DND-41 (cell line): ENCODE data around the gene CEP85.

Experiments
- ATAC-seq: fragments of 200-7000 bp; cut with Tn5 transposase; 3 replicates; pipeline ENCODE4 v1.9.1; 2021; ENCODE audit warnings: low read depth; ENCODE audit not compliant: insufficient read depth
- DNase-seq: peaks from one replicate; pipeline ENCODE4 v3.0.0-alpha.2; 2020
- H2AFZ ChIP-seq: 2 replicates; pipeline ENCODE4 v1.6.0; 2012; ENCODE audit warnings: low read depth, low read length
- H3K27ac ChIP-seq: 2 replicates; pipeline ENCODE4 v1.5.1; 2012; ENCODE audit warnings: low read length, inconsistent platforms
- H3K27me3 ChIP-seq: fragments of 200-600 bp; sonication (generic); 2 replicates; pipeline ENCODE4 v1.6.0; 2012; ENCODE audit warnings: low read length, mild to moderate bottlenecking, inconsistent platforms; ENCODE audit not compliant: insufficient read depth, poor library complexity
- H3K36me3 ChIP-seq: 2 replicates; pipeline ENCODE4 v1.5.1; 2012; ENCODE audit warnings: low read length, inconsistent platforms; ENCODE audit not compliant: insufficient read depth
- H3K4me1 ChIP-seq: 2 replicates; pipeline ENCODE4 v1.5.1; 2012; ENCODE audit warnings: mild to moderate bottlenecking, low read length; ENCODE audit not compliant: insufficient read depth
- H3K4me2 ChIP-seq: 2 replicates; pipeline ENCODE4 v1.6.0; 2012; ENCODE audit warnings: mild to moderate bottlenecking, moderate library complexity, low read length, inconsistent platforms; ENCODE audit not compliant: insufficient read depth
- H3K4me3 ChIP-seq, 2 experiments: fragments of 200-600 bp in 1 of 2; shearing (Covaris generic) in 1 of 2; 2 replicates each; pipeline ENCODE4 v1.5.1; 2012 to 2016; ENCODE audit warnings: inconsistent platforms in 2 of 2, low read length in 2 of 2, mild to moderate bottlenecking in 2 of 2, low read depth in 1 of 2, moderate library complexity in 1 of 2
- H3K79me2 ChIP-seq: 2 replicates; pipeline ENCODE4 v1.6.0; 2012; ENCODE audit warnings: low read length, inconsistent platforms; ENCODE audit not compliant: insufficient read depth
- H3K9ac ChIP-seq: 2 replicates; pipeline ENCODE4 v1.6.0; 2012; ENCODE audit warnings: low read depth, mild to moderate bottlenecking, inconsistent platforms, low read length, moderate library complexity
- H3K9me3 ChIP-seq: 2 replicates; pipeline ENCODE4 v1.5.1; 2012; ENCODE audit warnings: low read length, moderate library complexity, mild to moderate bottlenecking, inconsistent platforms; ENCODE audit not compliant: insufficient read depth, severe bottlenecking
- H4K20me1 ChIP-seq: 2 replicates; pipeline ENCODE4 v1.6.0; 2012; ENCODE audit warnings: low read length; ENCODE audit not compliant: insufficient read depth
- EZH2 ChIP-seq: IDR thresholded peaks from 3 replicates; pipeline ENCODE4 v1.6.1; 2012; ENCODE audit warnings: borderline replicate concordance, low read depth, mild to moderate bottlenecking, moderate library complexity, low read length, inconsistent platforms; ENCODE audit not compliant: severe bottlenecking
- TF ChIP-seq, protein P1 (sequence below): IDR thresholded peaks from 2 replicates; pipeline ENCODE4 v1.5.1; 2012; ENCODE audit warnings: borderline replicate concordance, low read length, moderate library complexity, mild to moderate bottlenecking; ENCODE audit not compliant: poor library complexity, severe bottlenecking; ENCODE audit errors: extremely low read depth

Gene CEP85, protein sequence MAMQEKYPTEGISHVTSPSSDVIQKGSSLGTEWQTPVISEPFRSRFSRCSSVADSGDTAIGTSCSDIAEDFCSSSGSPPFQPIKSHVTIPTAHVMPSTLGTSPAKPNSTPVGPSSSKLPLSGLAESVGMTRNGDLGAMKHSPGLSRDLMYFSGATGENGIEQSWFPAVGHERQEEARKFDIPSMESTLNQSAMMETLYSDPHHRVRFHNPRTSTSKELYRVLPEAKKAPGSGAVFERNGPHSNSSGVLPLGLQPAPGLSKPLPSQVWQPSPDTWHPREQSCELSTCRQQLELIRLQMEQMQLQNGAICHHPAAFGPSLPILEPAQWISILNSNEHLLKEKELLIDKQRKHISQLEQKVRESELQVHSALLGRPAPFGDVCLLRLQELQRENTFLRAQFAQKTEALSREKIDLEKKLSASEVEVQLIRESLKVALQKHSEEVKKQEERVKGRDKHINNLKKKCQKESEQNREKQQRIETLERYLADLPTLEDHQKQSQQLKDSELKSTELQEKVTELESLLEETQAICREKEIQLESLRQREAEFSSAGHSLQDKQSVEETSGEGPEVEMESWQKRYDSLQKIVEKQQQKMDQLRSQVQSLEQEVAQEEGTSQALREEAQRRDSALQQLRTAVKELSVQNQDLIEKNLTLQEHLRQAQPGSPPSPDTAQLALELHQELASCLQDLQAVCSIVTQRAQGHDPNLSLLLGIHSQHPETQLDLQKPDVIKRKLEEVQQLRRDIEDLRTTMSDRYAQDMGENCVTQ

DNA sequence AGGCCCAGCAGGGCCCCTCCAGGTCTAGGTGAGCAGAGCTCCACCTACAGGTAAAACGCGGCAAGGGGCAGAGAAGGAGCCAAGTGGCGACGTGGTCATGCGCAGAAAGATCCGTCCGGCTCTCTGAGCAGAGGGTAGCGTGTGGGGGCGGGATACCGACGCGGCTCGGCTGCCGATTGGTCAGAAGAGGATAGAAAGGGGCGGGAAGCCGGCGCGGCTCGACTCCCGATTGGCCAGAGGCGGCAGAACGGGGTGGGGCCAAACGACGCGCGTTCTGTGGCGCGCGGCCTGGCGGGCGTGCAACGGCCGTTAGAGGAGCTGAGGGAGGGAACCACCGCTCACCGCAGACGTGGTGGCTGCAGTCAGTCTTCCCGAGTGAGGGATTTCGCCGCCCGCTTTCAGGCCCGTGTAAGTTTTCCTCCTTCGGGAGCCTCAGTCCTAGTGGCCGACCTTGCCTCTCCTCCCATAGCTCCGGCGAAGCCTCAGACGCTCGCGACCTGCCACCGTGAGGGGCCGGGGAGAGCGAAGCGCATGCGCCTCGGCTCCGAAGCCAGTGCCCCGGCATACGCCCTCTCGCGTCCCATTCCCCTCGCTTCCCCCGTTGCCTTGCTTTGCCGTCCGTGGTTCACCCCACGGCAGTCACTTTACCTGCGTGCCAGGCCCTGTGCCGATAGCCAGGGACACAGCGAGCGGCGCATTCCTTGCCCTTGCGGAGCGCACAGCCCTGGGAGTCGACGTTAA, at the start of gene CEP85:
Gene CEP85, plus strand, starts transcription at position 298 of the 741 bp plus-strand sequence. CDS start 5,584 bp downstream, outside the sequence.
- Histone ChIP-seq H3K9ac (peak within 1 kb of the TSS; percentile 71), H3K27me3 (no peaks in the 10 kb centered on the region), H2AFZ (peak within 1 kb of the TSS; percentile 100), H3K4me2 (peak within 1 kb of the TSS; percentile 99), H3K27ac (peak within 1 kb of the TSS; percentile 94), H4K20me1 (peaks cover 32% of the 10 kb centered on the region; the same call in 1 of the 2 replicates), H3K4me3 (peak within 1 kb of the TSS; percentile 65 to 81), H3K9me3 (no peaks in the 10 kb centered on the region), H3K36me3 (peaks cover 14% of the 10 kb centered on the region), H3K4me1 (peaks cover 37% of the 10 kb centered on the region), H3K79me2 (peaks cover 53% of the 10 kb centered on the region)
- ATAC-seq (peak; percentile 92), DNase-seq (peak; percentile 98)
- TF ChIP-seq, protein P1, sequence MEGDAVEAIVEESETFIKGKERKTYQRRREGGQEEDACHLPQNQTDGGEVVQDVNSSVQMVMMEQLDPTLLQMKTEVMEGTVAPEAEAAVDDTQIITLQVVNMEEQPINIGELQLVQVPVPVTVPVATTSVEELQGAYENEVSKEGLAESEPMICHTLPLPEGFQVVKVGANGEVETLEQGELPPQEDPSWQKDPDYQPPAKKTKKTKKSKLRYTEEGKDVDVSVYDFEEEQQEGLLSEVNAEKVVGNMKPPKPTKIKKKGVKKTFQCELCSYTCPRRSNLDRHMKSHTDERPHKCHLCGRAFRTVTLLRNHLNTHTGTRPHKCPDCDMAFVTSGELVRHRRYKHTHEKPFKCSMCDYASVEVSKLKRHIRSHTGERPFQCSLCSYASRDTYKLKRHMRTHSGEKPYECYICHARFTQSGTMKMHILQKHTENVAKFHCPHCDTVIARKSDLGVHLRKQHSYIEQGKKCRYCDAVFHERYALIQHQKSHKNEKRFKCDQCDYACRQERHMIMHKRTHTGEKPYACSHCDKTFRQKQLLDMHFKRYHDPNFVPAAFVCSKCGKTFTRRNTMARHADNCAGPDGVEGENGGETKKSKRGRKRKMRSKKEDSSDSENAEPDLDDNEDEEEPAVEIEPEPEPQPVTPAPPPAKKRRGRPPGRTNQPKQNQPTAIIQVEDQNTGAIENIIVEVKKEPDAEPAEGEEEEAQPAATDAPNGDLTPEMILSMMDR = peak; percentile 93
- no peak for TF ChIP-seq EZH2

DNA sequence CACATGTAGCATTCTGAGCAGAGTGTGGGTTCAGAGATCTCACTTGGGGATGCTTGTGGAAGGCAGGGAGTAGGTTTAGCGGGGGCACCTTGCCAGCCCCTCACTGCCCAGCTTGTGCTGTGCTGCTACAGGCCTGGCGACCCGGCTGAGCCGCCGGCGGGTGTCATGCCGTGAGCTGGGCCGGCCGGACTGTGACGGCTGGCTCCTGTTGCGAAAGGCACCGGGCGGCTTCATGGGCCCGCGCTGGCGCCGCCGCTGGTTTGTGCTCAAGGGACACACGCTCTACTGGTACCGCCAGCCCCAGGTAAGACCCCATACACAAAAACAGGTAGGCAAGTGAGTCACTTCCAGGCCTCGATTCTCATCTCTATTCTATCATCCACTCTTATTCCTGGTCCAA, 49.1 kb upstream of the CEP85 start:
- no peaks in the 10 kb centered on the region for H3K27me3 ChIP-seq
- no peak overlapping the region for H2AFZ ChIP-seq
- H3K9ac ChIP-seq = no peak overlapping the region
- no peaks in the 10 kb centered on the region; the same call in 1 of the 2 replicates for H4K20me1 ChIP-seq
- H3K4me3 ChIP-seq = no peak overlapping the region
- no peaks in the 10 kb centered on the region for H3K36me3 ChIP-seq
- H3K4me2 ChIP-seq = no peak overlapping the region
- H3K4me1 ChIP-seq = no peaks in the 10 kb centered on the region
- no peaks in the 10 kb centered on the region for H3K79me2 ChIP-seq
- no peaks in the 10 kb centered on the region for H3K9me3 ChIP-seq
- H3K27ac ChIP-seq = no peak overlapping the region
- DNase-seq (no peak), ATAC-seq (no peak)
- TF ChIP-seq EZH2 = no peak
- TF ChIP-seq, protein P1 = no peak

DNA sequence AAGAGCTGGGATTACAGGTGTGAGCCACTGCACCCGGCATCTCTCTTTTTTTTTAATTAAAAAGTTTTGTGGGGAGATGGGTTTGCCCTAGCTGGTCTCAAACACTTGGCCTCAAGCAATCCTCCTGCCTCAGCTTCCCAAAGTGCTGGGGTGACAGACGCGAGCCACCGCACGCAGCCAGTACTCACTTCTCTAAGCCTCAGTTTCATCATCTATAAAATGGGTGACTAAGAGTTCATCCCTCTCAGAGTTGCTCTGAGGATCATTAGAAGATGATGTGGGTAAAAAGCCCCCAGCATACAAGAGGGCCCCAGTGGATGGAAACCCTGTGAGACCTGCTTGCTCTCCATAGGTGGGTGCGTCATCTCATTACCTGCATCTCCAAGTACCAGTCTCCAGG, 46.1 kb upstream of the CEP85 start:
- Histone ChIP-seq H3K79me2 (no peaks in the 10 kb centered on the region), H3K9me3 (no peaks in the 10 kb centered on the region), H4K20me1 (no peaks in the 10 kb centered on the region; the same call in 1 of the 2 replicates), H3K4me3 (no peak overlapping the region), H3K27me3 (no peaks in the 10 kb centered on the region), H3K4me1 (peaks cover 8% of the 10 kb centered on the region), H3K36me3 (no peaks in the 10 kb centered on the region), H3K9ac (no peak overlapping the region), H3K27ac (no peak overlapping the region), H2AFZ (no peak overlapping the region), H3K4me2 (no peak overlapping the region)
- ATAC-seq (no peak), DNase-seq (no peak)
- TF ChIP-seq, protein P1 = no peak
- no peak for TF ChIP-seq EZH2
